HG03025 (cell line): Measurements from ENCODE around the gene MMP17.
"Not testable (repeated sequence)": the region's sequence is repeated elsewhere in the genome, so short reads cannot be mapped to it uniquely, and the experiment has no call there.

Source experiments
- ATAC-seq: cut with Tn5 transposase; IDR thresholded peaks from one replicate; pipeline ENCODE4 v1.9.1; 2021; ENCODE audit warnings: mild to moderate bottlenecking, moderate library complexity; ENCODE audit not compliant: unreplicated experiment, low FRiP score

The MMP17 gene

GRCh38 chr12:131799828-131800593, 28.2 kb upstream of the MMP17 start:
- ATAC-seq: no peak

GRCh38 chr12:131800594-131801135, 27.5 kb upstream of the MMP17 start:
- ATAC-seq: no peak

GRCh38 chr12:131801254-131801866, 26.8 kb upstream of the MMP17 start:
- no peak for ATAC-seq

- ATAC-seq: no peak
These were observed 24.2 kb upstream of the MMP17 start for GRCh38 chr12:131803961-131804521.

GRCh38 chr12:131805421-131805820, 22.8 kb upstream of the MMP17 start:
- ATAC-seq: no peak

GRCh38 chr12:131806674-131807073, 21.5 kb upstream of the MMP17 start:
- no peak for ATAC-seq

- ATAC-seq: no peak
These were observed 19.3 kb upstream of the MMP17 start for GRCh38 chr12:131808744-131809371.

GRCh38 chr12:131809476-131810254, 18.5 kb upstream of the MMP17 start:
- ATAC-seq: not testable (repeated sequence)

GRCh38 chr12:131810726-131811125, 17.5 kb upstream of the MMP17 start:
- ATAC-seq: no peak

- no peak for ATAC-seq
These were observed 13.1 kb upstream of the MMP17 start for GRCh38 chr12:131815131-131815530.

GRCh38 chr12:131816495-131816894, 11.7 kb upstream of the MMP17 start:
- ATAC-seq: no peak

- ATAC-seq: no peak
These were observed 11.0 kb upstream of the MMP17 start for GRCh38 chr12:131817241-131817640.

GRCh38 chr12:131818821-131819585, 9.2 kb upstream of the MMP17 start:
- ATAC-seq: no peak

- ATAC-seq: no peak
These were observed 3.7 kb upstream of the MMP17 start for GRCh38 chr12:131824450-131824849.

GRCh38 chr12:131825146-131825892, 2.9 kb upstream of the MMP17 start:
- no peak for ATAC-seq

- ATAC-seq: no peak
These were observed 1.9 kb upstream of the MMP17 start for GRCh38 chr12:131826097-131826928.

- no peak for ATAC-seq
These were observed 620 bp downstream of the MMP17 start for GRCh38 chr12:131828671-131829355.

- ATAC-seq: no peak
These were observed 1.2 kb downstream of the MMP17 start for GRCh38 chr12:131829356-131829747.
